Measurements from ENCODE around the gene CCL15. TPM values are rescaled to one million over a fixed set of nuclear protein-coding genes. Genes with fewer than 3 reads are reported as not detected.
A peak's percentile ranks its signal among the peaks of the same experiment; 100 is the strongest.
"Not testable (repeated sequence)": the region's sequence is repeated elsewhere in the genome, so short reads cannot be mapped to it uniquely, and the experiment has no call there.

CCL15 gene
- total RNA-seq (2014; rRNA removed; shearing (Covaris generic)), result not detected in 2 replicates

- no peak for DNase-seq (ENCODE audit: low read depth)
These were observed at the start of gene CCL15 for GRCh38 chr17:36001110-36001771. Gene CCL15, minus strand, starts transcription at chr17:36001553. Its CDS starts 61 bp downstream, at chr17:36001492.

DNA sequence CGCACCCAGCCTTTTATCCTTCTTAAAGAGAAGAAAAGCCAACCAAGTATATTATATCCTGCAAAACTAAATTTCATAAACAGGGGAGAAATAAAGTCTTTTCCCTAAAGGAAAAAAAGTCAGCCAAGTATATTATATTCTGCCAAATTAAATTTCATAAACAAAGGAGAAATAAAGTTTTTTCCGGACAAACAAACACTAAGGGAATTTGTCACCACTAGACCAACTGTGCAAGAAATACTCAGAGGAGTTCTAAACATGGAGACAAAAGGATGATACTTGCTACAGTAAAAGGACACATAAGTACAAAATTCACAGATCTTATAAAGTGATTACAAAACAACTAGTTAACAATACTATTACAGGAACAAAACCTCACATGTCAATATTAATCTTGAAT lies 48.3 kb upstream of the CCL15 start:
- DNase-seq (ENCODE audit: low read depth), result no peak

GRCh38 chr17:36048066-36048465 lies 46.7 kb upstream of the CCL15 start:
- DNase-seq (ENCODE audit: low read depth), result no peak

DNA sequence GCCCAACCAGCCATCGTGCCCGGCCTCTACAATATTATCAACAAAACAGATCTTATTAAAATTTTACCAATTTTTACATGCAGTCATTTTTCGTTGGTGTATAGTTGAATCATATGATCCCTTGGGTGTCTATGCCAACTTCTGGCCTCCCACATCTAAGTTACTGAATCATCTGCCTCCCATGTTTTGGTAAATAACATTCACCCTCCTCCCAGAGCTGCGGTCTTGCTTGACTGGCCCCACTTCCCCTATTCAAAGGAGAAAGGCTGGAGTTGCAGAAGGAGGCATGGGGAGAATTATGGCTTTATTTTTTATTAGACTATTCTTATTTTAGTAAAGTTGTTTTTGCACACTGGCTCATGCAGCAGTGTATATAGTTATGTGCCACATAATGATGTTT lies 34.9 kb upstream of the CCL15 start:
- DNase-seq (ENCODE audit: low read depth), result no peak

DNA sequence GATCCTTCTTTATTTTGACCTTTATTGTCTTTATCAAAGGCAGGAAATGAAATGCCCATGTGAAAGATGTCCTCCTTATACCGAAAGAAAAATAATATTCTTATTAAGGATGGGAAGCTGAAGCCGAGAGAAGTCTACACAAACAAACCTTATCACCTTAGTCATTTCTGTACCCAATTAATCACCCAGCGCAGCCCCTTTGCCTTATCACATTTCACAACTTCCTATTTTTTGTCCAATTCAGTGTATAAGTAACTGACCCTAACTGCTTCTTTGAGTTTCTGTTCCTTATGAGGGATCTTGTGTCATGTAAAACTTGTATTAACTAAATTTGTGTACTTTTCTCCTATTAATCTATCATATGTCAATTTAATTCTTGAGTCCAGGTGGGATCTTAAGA lies 32.8 kb upstream of the CCL15 start:
- DNase-seq (ENCODE audit: low read depth), result no peak

GRCh38 chr17:36030956-36031355 lies 29.6 kb upstream of the CCL15 start:
- DNase-seq (ENCODE audit: low read depth), result no peak

GRCh38 chr17:36027761-36028160 lies 26.4 kb upstream of the CCL15 start:
- peak; percentile 38 for DNase-seq (ENCODE audit: low read depth)

- DNase-seq (ENCODE audit: low read depth), result no peak
These were observed 22.9 kb upstream of the CCL15 start for GRCh38 chr17:36024106-36024869.

DNA sequence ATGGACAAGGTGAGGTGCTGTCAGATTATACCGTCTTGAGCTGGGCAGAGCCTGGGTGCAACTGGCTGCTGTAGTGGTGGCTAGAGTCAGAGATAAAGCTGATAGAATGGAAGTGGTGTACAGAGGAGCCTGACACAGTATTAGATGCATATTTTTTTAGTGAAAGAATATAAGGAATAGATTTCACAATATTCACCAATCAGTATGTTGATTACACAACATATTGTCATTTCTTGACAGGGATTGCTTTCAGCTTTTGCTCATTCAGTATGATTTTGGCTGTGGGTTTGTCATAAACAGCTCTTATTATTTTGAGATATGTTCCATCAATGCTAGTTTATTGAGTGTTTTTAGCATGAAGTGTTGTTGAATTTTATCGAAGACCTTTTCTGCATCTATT lies 18.1 kb upstream of the CCL15 start:
- DNase-seq (ENCODE audit: low read depth), result no peak

GRCh38 chr17:36017799-36018198 lies 16.4 kb upstream of the CCL15 start, which contains the start of gene CCL23:
Gene CCL23, minus strand, starts transcription at chr17:36017972. Its CDS starts 75 bp downstream, at chr17:36017897.
- no peak for DNase-seq (ENCODE audit: low read depth)

DNA sequence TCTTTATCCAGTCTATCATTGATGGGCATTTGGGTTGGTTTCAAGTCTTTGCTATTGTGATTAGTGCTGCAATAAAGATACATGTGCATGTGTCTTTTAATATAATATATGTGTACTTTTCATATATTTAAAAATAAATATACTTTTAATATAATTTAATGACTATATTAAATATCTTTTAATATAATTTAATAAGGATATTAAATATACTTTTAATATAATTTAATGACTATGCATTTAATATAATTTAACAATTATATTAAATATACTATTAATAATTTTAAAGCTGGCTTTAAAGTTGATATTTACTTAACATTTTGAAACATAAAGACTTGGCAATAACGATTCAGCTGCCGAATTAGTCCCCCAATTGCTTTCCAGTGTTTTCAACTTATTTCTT lies 15.2 kb upstream of the CCL15 start:
- DNase-seq (ENCODE audit: low read depth), result no peak

DNA sequence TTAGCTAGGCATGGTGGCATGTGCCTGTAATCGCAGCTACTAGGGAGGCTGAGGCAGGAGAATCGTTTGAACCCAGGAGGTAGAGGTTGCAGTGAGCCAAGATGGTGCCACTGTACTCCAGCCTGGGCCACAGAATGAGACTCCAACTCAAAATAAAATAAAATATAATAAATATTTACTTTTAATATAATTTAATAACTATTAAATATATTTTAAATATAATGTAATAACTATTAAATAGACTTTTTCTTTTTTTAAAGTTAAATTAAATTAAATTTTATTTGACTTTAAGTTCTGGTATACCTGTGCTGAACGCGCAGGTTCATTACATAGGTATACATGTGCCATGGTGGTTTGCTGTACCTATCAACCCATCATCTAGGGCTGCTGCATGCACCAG lies 14.5 kb upstream of the CCL15 start:
- DNase-seq (ENCODE audit: low read depth), result not testable (repeated sequence)

DNA sequence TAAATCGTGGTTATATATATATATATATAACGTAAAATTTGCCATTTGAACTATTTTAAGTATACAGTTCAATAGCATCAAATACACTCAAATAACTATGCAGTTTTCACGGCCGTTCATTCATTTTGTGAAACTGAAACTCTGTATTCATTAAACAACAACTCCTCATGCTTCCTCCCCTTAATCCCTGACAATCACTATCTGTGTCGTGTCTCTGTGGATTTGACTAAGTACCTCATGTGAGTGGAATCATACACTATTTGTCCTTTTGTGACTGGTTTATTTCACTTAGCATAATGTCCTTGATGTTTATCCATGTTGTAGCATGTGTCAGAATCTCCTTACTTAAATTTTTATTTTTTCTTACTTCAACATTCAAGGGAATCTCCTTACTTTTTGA lies 13.6 kb upstream of the CCL15 start:
- no peak for DNase-seq (ENCODE audit: low read depth)

DNA sequence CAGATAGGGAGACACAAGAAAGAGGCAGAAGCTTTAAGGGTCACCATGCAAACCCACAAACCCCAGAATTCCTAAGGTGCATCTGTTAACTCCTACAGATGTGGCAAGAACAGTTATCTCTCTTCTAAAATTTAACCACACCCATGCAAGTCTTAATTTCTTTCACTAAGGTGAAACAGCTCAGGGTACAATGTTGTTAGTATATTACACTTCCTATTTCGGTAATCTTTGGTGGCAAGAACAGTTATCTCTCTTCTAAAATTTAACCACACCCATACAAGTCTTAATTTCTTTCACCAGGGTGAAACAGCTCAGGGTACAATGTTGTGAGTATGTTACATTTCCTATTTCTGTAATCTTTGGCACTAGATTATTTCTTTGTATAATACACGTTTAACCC lies 9.8 kb upstream of the CCL15 start:
- no peak for DNase-seq (ENCODE audit: low read depth)

DNA sequence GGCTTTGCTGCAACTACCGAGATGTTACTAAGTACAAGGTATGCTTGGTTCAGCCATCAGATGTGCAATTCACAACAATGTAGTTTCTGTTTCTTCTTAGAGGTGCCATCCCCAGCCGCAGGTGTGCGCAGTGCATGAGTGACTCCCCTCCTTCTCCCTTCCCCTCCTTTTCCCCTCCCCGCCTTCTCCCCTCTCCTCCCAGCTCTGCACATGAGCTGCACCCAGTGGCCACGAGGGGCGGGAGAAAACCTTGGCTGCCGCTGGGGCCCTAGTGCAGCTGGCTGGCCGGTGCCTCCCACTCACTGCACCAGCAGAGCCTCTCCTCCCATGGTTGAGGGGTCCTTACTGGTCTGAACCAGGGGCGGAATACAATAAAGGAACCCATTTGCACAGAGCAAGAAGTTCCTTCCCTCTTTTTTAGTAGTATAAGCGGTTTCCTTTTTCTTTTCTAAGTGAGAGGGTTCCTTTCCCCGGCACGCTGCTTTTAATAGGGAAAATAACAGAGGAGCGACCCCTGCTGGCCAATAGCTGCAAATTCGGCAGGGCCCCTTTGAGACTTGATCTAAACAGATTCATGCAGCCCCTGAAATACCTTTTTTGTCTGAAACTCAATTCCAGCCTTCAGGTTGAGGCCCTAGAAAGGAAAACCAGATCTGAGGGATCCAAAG lies 7.8 kb upstream of the CCL15 start:
- no peak for DNase-seq (ENCODE audit: low read depth)

- DNase-seq (ENCODE audit: low read depth), result no peak
These were observed 3.3 kb upstream of the CCL15 start for GRCh38 chr17:36004594-36005108.

DNA sequence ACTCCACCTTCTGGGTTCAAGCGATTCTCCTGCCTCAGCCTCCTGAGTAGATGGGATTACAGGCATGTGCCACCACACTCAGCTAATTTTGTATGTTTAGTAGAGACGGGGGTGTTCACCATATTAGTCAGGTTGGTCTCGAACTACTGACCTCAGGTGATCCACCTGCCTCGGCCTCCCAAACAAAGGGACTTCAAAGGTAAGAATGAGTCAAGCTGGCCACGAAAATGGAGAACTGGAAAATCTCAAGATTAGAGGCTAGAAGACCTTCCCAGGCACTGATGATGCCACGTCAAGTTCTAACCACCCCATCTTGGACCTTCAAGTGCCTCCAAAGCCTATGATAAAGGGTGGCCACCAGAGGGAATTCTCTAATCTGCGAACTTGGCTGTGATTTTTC lies 1.3 kb upstream of the CCL15 start:
- no peak for DNase-seq (ENCODE audit: low read depth)

GRCh38 chr17:36001862-36002603 lies 680 bp upstream of the CCL15 start:
- no peak for DNase-seq (ENCODE audit: low read depth)

DNA sequence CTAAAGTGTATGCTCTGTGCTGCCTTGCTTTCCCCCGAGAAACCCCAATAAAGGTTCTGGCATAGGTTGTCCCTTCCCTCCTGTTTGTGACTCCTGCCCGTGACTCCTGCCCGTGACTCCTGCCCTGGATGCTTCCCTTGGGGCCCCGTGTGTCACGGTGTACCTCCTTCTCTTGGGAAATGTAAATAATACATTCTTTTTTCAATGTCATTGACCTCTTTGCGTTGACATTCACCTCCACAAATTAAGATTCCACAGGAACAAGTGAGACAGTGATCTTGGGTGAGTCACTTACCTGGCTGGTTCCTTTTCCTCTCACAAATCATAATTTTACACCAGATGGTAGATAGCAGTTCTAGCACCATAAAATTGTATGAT lies 632 bp downstream of the CCL15 start:
- no peak for DNase-seq (ENCODE audit: low read depth)

DNA sequence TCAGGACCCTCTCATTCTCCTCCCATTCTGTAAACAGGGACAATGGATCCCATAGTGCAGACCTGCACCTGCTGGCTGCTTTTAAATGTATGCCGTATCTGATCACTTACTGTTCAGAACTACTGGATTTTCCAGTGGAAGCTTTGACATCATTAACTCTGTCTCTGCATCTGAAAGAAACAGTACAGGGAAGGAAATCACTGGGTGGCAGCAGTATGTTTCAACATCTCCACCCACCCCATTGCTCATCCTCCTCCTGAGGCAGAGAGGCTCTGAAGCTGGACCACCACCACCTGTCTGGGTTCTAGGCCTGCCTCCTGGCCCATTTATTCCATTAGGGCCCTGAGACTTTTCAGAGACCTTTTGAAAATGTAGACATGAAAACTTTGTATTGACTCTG lies 2.6 kb downstream of the CCL15 start:
- no peak for DNase-seq (ENCODE audit: low read depth)

GRCh38 chr17:35998018-35998545 lies 3.3 kb downstream of the CCL15 start:
- DNase-seq (ENCODE audit: low read depth), result no peak

DNA sequence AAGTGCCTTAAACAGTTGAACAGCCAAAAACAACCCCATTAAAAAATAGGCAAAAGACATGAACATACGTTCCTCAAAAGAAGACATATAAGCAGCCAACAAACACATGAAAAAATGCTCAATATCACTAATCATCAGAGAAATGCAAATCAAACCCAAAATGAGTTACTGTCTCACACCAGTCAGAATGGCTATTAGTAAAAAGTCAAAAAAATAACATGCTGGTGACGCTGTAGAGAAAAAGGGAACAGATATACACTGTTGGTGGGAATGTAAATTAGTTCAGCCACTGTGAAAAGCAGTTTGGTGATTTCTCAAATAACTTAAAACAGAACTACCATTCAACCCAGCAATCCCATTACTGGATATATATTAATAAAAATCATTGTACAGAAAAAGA lies 6.0 kb downstream of the CCL15 start:
- not testable (repeated sequence) for DNase-seq (ENCODE audit: low read depth)
